ENCODE data around the gene ZNF141. TPM values are rescaled to one million over a fixed set of nuclear protein-coding genes. Genes with fewer than 3 reads are reported as not detected.
"Not testable (repeated sequence)": the region's sequence is repeated elsewhere in the genome, so short reads cannot be mapped to it uniquely, and the experiment has no call there.

The ZNF141 gene
- total RNA-seq (10 to 100 TPM in 2 of 10 donors, 1 to 10 TPM in 8; 6.3 to 10.8 (median 7.8) TPM), polyA plus RNA-seq (1 to 10 TPM; 1.5 to 7.5 TPM)
- long read RNA-seq, donor 1, transcript ZNF141-201 (4 exons, 2,970 nt): major isoform, 5 of 8 reads
- long read RNA-seq, donor 1, partial matches to known transcripts: 0 of 8 reads
- long read RNA-seq, donor 1, other reads (novel, unspliced or antisense): 2 of 8 reads
- long read RNA-seq, donor 2, partial matches to known transcripts: 0 of 10 reads
- long read RNA-seq, donor 2, other reads (novel, unspliced or antisense): 3 of 10 reads
- long read RNA-seq, donor 3, transcript ZNF141-201 (4 exons, 2,970 nt): major isoform, 10 of 23 reads
- long read RNA-seq, donor 3, partial matches to known transcripts: 1 of 23 reads
- long read RNA-seq, donor 3, other reads (novel, unspliced or antisense): 9 of 23 reads

GRCh38 chr4:337143-337931 lies at the start of gene ZNF141:
Gene ZNF141, plus strand, starts transcription at chr4:337814. Its CDS starts 170 bp downstream, at chr4:337984.
- Histone ChIP-seq H3K4me3 (peak within 1 kb of the TSS; percentile 65 to 97 (median 84)), H3K27me3 (no peaks in the 10 kb centered on the region), H3K27ac (peak within 1 kb of the TSS; percentile 73 to 98 (median 96)), H3K4me1 (peaks cover 3 to 34% (median 23%) of the 10 kb centered on the region in 9 donors), H3K9me3 (peaks cover 0 to 43% (median 0%) of the 10 kb centered on the region in 11 donors), H3K36me3 (peaks cover 0 to 16% (median 0%) of the 10 kb centered on the region in 9 donors)
- 0% methylated on average over 59 of the region's 59 CpGs for WGBS, 2 donors
- peak; percentile 96 to 99 (median 98) for ATAC-seq
- intact Hi-C loops (cut with DNase I): loop anchor here in 2 of 10 donors (10.0 kb wide), 1 partner anchor 93 kb away; no protein-coding TSS in a partner anchor
- TF ChIP-seq, protein P1, sequence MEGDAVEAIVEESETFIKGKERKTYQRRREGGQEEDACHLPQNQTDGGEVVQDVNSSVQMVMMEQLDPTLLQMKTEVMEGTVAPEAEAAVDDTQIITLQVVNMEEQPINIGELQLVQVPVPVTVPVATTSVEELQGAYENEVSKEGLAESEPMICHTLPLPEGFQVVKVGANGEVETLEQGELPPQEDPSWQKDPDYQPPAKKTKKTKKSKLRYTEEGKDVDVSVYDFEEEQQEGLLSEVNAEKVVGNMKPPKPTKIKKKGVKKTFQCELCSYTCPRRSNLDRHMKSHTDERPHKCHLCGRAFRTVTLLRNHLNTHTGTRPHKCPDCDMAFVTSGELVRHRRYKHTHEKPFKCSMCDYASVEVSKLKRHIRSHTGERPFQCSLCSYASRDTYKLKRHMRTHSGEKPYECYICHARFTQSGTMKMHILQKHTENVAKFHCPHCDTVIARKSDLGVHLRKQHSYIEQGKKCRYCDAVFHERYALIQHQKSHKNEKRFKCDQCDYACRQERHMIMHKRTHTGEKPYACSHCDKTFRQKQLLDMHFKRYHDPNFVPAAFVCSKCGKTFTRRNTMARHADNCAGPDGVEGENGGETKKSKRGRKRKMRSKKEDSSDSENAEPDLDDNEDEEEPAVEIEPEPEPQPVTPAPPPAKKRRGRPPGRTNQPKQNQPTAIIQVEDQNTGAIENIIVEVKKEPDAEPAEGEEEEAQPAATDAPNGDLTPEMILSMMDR (IDR thresholded peaks at IDR 0.05): no peak
- DNase-seq: peak; percentile 92 to 99

- intact Hi-C loops (cut with DNase I): no loop called here
These were observed 48.7 kb upstream of the ZNF141 start for GRCh38 chr4:288891-289290.

GRCh38 chr4:294732-295131 lies 42.9 kb upstream of the ZNF141 start:
- no peaks in the 10 kb centered on the region for H3K4me1 ChIP-seq
- intact Hi-C loops (cut with DNase I): no loop called here
- peaks cover 0 to 92% (median 4%) of the 10 kb centered on the region in 11 donors for H3K9me3 ChIP-seq
- DNase-seq (no peak), ATAC-seq (no peak)
- H3K4me3 ChIP-seq: no peak overlapping the region
- no peak overlapping the region for H3K27ac ChIP-seq
- 97 to 100% methylated on average over 3 of the region's 3 CpGs for WGBS, 2 donors
- no peaks in the 10 kb centered on the region for H3K36me3 ChIP-seq
- TF ChIP-seq, protein P1 (IDR thresholded peaks at IDR 0.05): no peak
- H3K27me3 ChIP-seq: no peaks in the 10 kb centered on the region

More at GRCh38 chr4:288891-289290, 48.7 kb upstream of the ZNF141 start:
- ATAC-seq (no peak), DNase-seq (no peak)
- peaks cover 0 to 100% (median 19%) of the 10 kb centered on the region in 11 donors for H3K9me3 ChIP-seq
- no peaks in the 10 kb centered on the region for H3K27me3 ChIP-seq
- H3K4me1 ChIP-seq: no peaks in the 10 kb centered on the region
- no peak overlapping the region for H3K27ac ChIP-seq
- TF ChIP-seq, protein P1 (IDR thresholded peaks at IDR 0.05): no peak
- H3K4me3 ChIP-seq: no peak overlapping the region
- 93 to 100% methylated on average over 2 of the region's 2 CpGs for WGBS, 2 donors
- peaks cover 0 to 4% (median 0%) of the 10 kb centered on the region in 9 donors for H3K36me3 ChIP-seq

DNA sequence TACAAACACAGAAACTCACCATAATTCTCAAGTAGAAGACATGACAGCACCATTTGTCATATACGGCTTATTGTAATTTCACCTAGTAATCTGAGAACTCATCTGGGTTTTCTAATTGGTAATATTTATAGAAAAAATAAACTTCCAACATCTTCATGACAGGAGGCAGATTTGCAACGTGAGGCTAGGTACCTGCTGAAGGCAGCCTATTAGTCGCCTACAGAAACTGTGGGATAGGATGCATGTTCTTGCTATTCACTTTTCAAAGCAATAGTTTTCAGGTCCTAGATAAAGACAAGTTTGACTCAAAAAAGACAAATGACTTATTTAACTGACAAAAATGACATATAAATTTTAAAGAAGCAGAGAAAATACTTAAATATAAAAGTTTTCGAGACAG lies 35.2 kb upstream of the ZNF141 start:
- H3K36me3 ChIP-seq: no peaks in the 10 kb centered on the region
- peaks cover 0 to 16% (median 7%) of the 10 kb centered on the region in 9 donors for H3K4me1 ChIP-seq
- H3K27ac ChIP-seq: no peak overlapping the region
- 93 to 97% methylated on average over 4 of the region's 4 CpGs for WGBS, 2 donors
- H3K4me3 ChIP-seq: no peak overlapping the region
- ATAC-seq: no peak
- TF ChIP-seq, protein P1 (IDR thresholded peaks at IDR 0.05): no peak
- peaks cover 0 to 24% (median 14%) of the 10 kb centered on the region in 7 donors for H3K27me3 ChIP-seq
- no peak for DNase-seq
- intact Hi-C loops (cut with DNase I): no loop called here
- H3K9me3 ChIP-seq: peaks cover 0 to 59% (median 4%) of the 10 kb centered on the region in 11 donors

DNA sequence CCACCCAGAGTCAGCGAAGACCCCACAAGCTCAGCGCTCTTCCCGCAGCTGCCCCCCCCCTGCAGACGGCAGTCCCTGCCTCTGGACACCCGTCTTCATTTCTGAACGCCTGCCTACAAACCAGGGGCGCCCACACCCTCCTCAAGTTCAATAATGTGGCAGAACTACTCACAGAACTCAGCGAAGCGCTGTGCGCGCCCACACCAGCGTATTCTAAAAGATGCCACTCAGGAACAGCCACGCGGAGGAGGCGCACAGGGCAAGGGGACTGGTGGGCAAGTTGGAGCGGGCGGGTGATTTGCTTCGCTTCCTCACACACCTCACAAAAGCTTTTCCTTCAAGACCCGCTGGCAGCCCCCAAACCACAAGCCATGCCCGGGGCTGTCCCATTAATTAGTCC lies 33.1 kb upstream of the ZNF141 start:
- H3K36me3 ChIP-seq; DNase-seq; ATAC-seq; H3K27ac ChIP-seq; intact Hi-C loops (cut with DNase I): not testable (repeated sequence)
- H3K4me1 ChIP-seq: peaks cover 0 to 16% (median 7%) of the 10 kb centered on the region in 9 donors
- peaks cover 0 to 51% (median 0%) of the 10 kb centered on the region in 11 donors for H3K9me3 ChIP-seq
- WGBS, 2 donors: 3 to 7% methylated on average over 20 of the region's 20 CpGs
- H3K4me3 ChIP-seq: peak overlapping the region in 9 of 10 donors; percentile 13 to 59 (median 52)
- H3K27me3 ChIP-seq: peaks cover 0 to 24% (median 14%) of the 10 kb centered on the region in 7 donors
